Measurements from ENCODE around the gene ZFYVE28.

ZFYVE28 gene

GRCh38 chr4:2426069-2426397, 7.6 kb upstream of the ZFYVE28 start:
- no peak for DNase-seq (ENCODE audit: low read depth)
- H3K4me3 ChIP-seq (ENCODE audit: low read depth, low read length) = no peak overlapping the region
- TF ChIP-seq CTCF (IDR thresholded peaks at IDR 0.05; ENCODE audit: control insufficient read depth, extremely low read depth, insufficient read depth) = no peak

GRCh38 chr4:2425386-2426068, 7.1 kb upstream of the ZFYVE28 start:
- TF ChIP-seq CTCF (IDR thresholded peaks at IDR 0.05; ENCODE audit: control insufficient read depth, extremely low read depth, insufficient read depth) = no peak
- no peak overlapping the region for H3K4me3 ChIP-seq (ENCODE audit: low read depth, low read length)
- DNase-seq (ENCODE audit: low read depth) = no peak

- TF ChIP-seq CTCF (IDR thresholded peaks at IDR 0.05; ENCODE audit: control insufficient read depth, extremely low read depth, insufficient read depth) = no peak
- DNase-seq (ENCODE audit: low read depth) = no peak
- H3K4me3 ChIP-seq (ENCODE audit: low read depth, low read length) = no peak overlapping the region
Measured at GRCh38 chr4:2424581-2424980, 6.1 kb upstream of the ZFYVE28 start.

- no peak for DNase-seq (ENCODE audit: low read depth)
- no peak overlapping the region for H3K4me3 ChIP-seq (ENCODE audit: low read depth, low read length)
- no peak for TF ChIP-seq CTCF (IDR thresholded peaks at IDR 0.05; ENCODE audit: control insufficient read depth, extremely low read depth, insufficient read depth)
Measured at GRCh38 chr4:2423695-2424094, 5.2 kb upstream of the ZFYVE28 start.

- DNase-seq (ENCODE audit: low read depth) = no peak
- H3K4me3 ChIP-seq (ENCODE audit: low read depth, low read length) = no peak overlapping the region
- no peak for TF ChIP-seq CTCF (IDR thresholded peaks at IDR 0.05; ENCODE audit: control insufficient read depth, extremely low read depth, insufficient read depth)
Measured at GRCh38 chr4:2423066-2423465, 4.6 kb upstream of the ZFYVE28 start.

- TF ChIP-seq CTCF (IDR thresholded peaks at IDR 0.05; ENCODE audit: control insufficient read depth, extremely low read depth, insufficient read depth) = no peak
- DNase-seq (ENCODE audit: low read depth) = no peak
- no peak overlapping the region for H3K4me3 ChIP-seq (ENCODE audit: low read depth, low read length)
Measured at GRCh38 chr4:2421928-2422327, 3.5 kb upstream of the ZFYVE28 start.

- no peak for TF ChIP-seq CTCF (IDR thresholded peaks at IDR 0.05; ENCODE audit: control insufficient read depth, extremely low read depth, insufficient read depth)
- H3K4me3 ChIP-seq (ENCODE audit: low read depth, low read length) = no peak overlapping the region
- no peak for DNase-seq (ENCODE audit: low read depth)
Measured at GRCh38 chr4:2419814-2420213, 1.4 kb upstream of the ZFYVE28 start.

Data from LNCaP clone FGC (cell line).